HEK293 (cell line): Measurements from ENCODE around the gene DGUOK.

Experiments
- HOXA7 ChIP-seq: sonication (generic); formaldehyde crosslinking; IDR thresholded peaks from 2 replicates; pipeline ENCODE4 v1.8.1; 2022; ENCODE audit warnings: missing genetic modification reagents, borderline replicate concordance
- HOXC10 ChIP-seq: sonication (generic); formaldehyde crosslinking; IDR thresholded peaks from 2 replicates; pipeline ENCODE4 v1.8.1; 2023; ENCODE audit warnings: mild to moderate bottlenecking, missing genetic modification reagents
- MYNN ChIP-seq: fragments of 450-650 bp; formaldehyde crosslinking; IDR thresholded peaks from 2 replicates; pipeline ENCODE4 v1.5.1; 2016; ENCODE audit warnings: missing biosample characterization, missing genetic modification characterization, borderline replicate concordance
- REST ChIP-seq: fragments of 450-650 bp; formaldehyde crosslinking; IDR thresholded peaks from 2 replicates; pipeline ENCODE4 v1.5.1; 2016; ENCODE audit warnings: missing biosample characterization, missing genetic modification characterization
- ZBTB7A ChIP-seq: fragments of 450-650 bp; formaldehyde crosslinking; IDR thresholded peaks from 2 replicates; pipeline ENCODE4 v1.5.1; 2016; ENCODE audit warnings: low read depth, missing biosample characterization, missing genetic modification characterization
- ZEB2 ChIP-seq: fragments of 450-650 bp; formaldehyde crosslinking; IDR thresholded peaks from 2 replicates; pipeline ENCODE4 v1.5.1; 2016; ENCODE audit warnings: missing biosample characterization, missing genetic modification characterization
- ZFP37 ChIP-seq: fragments of 450-650 bp; formaldehyde crosslinking; IDR thresholded peaks from 2 replicates; pipeline ENCODE4 v1.5.1; 2016; ENCODE audit warnings: missing biosample characterization, missing genetic modification characterization
- ZFP69B ChIP-seq: fragments of 450-650 bp; formaldehyde crosslinking; IDR thresholded peaks from 2 replicates; pipeline ENCODE4 v1.5.1; 2016; ENCODE audit warnings: missing biosample characterization, missing genetic modification characterization
- ZNF121 ChIP-seq: fragments of 450-650 bp; formaldehyde crosslinking; IDR thresholded peaks from 2 replicates; pipeline ENCODE4 v1.5.1; 2016; ENCODE audit warnings: missing biosample characterization, missing genetic modification characterization
- ZNF266 ChIP-seq: fragments of 450-650 bp; formaldehyde crosslinking; IDR thresholded peaks from 2 replicates; pipeline ENCODE4 v1.5.1; 2016; ENCODE audit warnings: missing biosample characterization, missing genetic modification characterization, low read depth
- ZNF558 ChIP-seq: fragments of 450-650 bp; formaldehyde crosslinking; IDR thresholded peaks from 2 replicates; pipeline ENCODE4 v1.5.1; 2016; ENCODE audit warnings: missing biosample characterization, missing genetic modification characterization
- ZNF707 ChIP-seq: fragments of 450-650 bp; formaldehyde crosslinking; IDR thresholded peaks from 2 replicates; pipeline ENCODE4 v1.5.1; 2016; ENCODE audit warnings: missing biosample characterization, missing genetic modification characterization
- ZNF792 ChIP-seq: fragments of 450-650 bp; formaldehyde crosslinking; IDR thresholded peaks from 2 replicates; pipeline ENCODE4 v1.5.1; 2016; ENCODE audit warnings: missing biosample characterization, missing genetic modification characterization
- TF ChIP-seq, protein P1 (sequence below): fragments of 450-650 bp; formaldehyde crosslinking; IDR thresholded peaks from 2 replicates; pipeline ENCODE4 v1.5.1; 2016; ENCODE audit warnings: missing biosample characterization, missing genetic modification characterization

- TF ChIP-seq HOXC10 (CRISPR knock-in tag) (no peak), ZNF121 (tag by site-specific recombination) (no peak), ZBTB7A (tag by site-specific recombination) (no peak), ZNF266 (no peak), REST (no peak), ZEB2 (tag by site-specific recombination) (no peak), ZNF558 (no peak), ZNF792 (tag by site-specific recombination) (no peak), MYNN (no peak), ZNF707 (tag by site-specific recombination) (no peak), ZFP37 (tag by site-specific recombination) (no peak), ZFP69B (no peak), HOXA7 (CRISPR knock-in tag) (no peak)
- TF ChIP-seq, protein P1, sequence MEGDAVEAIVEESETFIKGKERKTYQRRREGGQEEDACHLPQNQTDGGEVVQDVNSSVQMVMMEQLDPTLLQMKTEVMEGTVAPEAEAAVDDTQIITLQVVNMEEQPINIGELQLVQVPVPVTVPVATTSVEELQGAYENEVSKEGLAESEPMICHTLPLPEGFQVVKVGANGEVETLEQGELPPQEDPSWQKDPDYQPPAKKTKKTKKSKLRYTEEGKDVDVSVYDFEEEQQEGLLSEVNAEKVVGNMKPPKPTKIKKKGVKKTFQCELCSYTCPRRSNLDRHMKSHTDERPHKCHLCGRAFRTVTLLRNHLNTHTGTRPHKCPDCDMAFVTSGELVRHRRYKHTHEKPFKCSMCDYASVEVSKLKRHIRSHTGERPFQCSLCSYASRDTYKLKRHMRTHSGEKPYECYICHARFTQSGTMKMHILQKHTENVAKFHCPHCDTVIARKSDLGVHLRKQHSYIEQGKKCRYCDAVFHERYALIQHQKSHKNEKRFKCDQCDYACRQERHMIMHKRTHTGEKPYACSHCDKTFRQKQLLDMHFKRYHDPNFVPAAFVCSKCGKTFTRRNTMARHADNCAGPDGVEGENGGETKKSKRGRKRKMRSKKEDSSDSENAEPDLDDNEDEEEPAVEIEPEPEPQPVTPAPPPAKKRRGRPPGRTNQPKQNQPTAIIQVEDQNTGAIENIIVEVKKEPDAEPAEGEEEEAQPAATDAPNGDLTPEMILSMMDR, result no peak
These were observed 18.0 kb downstream of the DGUOK start for GRCh38 chr2:73944714-73945113.
